Neutrophil (primary cell): ENCODE data around the gene PABPN1L.
"Not testable (repeated sequence)": the region's sequence is repeated elsewhere in the genome, so short reads cannot be mapped to it uniquely, and the experiment has no call there.

Experiments used
- H3K27ac ChIP-seq: fragments of 200-600 bp; sonication (generic); 2 replicates; pipeline ENCODE4 v1.5.1; 2016; ENCODE audit warnings: mild to moderate bottlenecking, moderate library complexity
- H3K27me3 ChIP-seq: fragments of 200-600 bp; sonication (generic); 2 replicates; pipeline ENCODE4 v1.6.0; 2016; ENCODE audit warnings: mild to moderate bottlenecking
- H3K36me3 ChIP-seq: fragments of 200-600 bp; sonication (generic); 2 replicates; pipeline ENCODE4 v1.5.1; 2017
- H3K4me1 ChIP-seq, 2 experiments: fragments of 200-600 bp in 1 of 2; sonication (generic) in 1 of 2; 1 replicate in 1 of 2; 2 replicates in 1 of 2; pipeline versions ENCODE4 v1.5.1 to v1.6.1; 2013 to 2016; ENCODE audit warnings: low read depth in 1 of 2, low read length in 1 of 2, mild to moderate bottlenecking in 1 of 2, moderate library complexity in 1 of 2; ENCODE audit not compliant: control insufficient read depth in 1 of 2, insufficient read depth in 1 of 2
- H3K4me3 ChIP-seq, 2 experiments: fragments of 200-600 bp in 1 of 2; sonication (generic) in 1 of 2; 1 replicate in 1 of 2; 2 replicates in 1 of 2; pipeline ENCODE4 v1.5.1; 2013 to 2016; ENCODE audit warnings: low read depth in 1 of 2, low read length in 1 of 2, mild to moderate bottlenecking in 1 of 2, moderate library complexity in 1 of 2
- H3K9me3 ChIP-seq: fragments of 200-600 bp; sonication (generic); 2 replicates; pipeline ENCODE4 v1.5.1; 2016
- TF ChIP-seq, protein P1 (sequence below): fragments of 200-600 bp; sonication (generic); IDR thresholded peaks from 2 replicates; pipeline ENCODE4 v1.5.1; 2016; ENCODE audit warnings: antibody characterized with exemption

PABPN1L gene

DNA sequence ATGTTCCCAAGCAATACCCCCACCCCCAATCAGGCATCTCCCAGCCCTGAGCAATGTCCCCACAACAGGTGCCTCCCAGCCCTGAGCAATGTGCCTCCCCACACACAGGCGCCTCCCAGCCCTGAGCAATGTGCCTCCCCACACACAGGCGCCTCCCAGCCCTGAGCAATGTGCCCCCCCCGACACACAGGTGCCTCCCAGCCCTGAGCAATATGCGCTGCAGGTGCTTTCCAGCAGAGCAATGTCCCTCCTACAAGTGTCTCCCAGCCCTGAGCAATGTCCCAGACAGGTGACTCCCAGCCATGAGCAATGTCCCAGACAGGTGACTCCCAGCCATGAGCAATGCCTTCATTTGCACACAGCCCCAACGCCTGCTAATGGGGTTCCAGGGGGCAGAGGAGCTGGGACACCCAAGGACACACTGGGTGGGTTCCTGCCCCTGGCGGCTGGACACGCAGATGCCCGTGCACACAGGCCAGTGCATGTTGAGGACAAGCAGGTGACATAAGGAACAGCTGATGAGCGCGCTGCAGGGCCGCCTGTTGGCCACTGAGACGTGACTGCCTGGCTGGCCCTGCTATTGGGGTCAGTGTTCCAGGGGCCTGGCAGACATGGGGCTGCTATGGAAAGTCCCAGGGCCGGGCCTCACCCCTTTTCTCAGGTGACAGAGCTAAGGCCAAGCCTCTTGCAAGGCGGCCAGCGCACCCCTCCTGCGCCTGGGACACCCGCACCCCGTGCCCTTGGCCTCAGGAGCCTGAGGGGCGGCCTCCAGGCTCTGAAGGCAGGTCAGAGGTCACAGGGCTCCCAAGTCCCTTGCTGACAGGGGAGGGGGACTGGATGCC is 26.9 kb upstream of the PABPN1L start:
- no peaks in the 10 kb centered on the region for H3K27me3 ChIP-seq
- H3K9me3 ChIP-seq: peaks cover 5% of the 10 kb centered on the region
- no peak overlapping the region for H3K4me3 ChIP-seq
- no peaks in the 10 kb centered on the region for H3K4me1 ChIP-seq
- TF ChIP-seq, protein P1, sequence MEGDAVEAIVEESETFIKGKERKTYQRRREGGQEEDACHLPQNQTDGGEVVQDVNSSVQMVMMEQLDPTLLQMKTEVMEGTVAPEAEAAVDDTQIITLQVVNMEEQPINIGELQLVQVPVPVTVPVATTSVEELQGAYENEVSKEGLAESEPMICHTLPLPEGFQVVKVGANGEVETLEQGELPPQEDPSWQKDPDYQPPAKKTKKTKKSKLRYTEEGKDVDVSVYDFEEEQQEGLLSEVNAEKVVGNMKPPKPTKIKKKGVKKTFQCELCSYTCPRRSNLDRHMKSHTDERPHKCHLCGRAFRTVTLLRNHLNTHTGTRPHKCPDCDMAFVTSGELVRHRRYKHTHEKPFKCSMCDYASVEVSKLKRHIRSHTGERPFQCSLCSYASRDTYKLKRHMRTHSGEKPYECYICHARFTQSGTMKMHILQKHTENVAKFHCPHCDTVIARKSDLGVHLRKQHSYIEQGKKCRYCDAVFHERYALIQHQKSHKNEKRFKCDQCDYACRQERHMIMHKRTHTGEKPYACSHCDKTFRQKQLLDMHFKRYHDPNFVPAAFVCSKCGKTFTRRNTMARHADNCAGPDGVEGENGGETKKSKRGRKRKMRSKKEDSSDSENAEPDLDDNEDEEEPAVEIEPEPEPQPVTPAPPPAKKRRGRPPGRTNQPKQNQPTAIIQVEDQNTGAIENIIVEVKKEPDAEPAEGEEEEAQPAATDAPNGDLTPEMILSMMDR: no peak
- peaks cover 87% of the 10 kb centered on the region for H3K36me3 ChIP-seq
- H3K27ac ChIP-seq: no peak overlapping the region

GRCh38 chr16:88892065-88892464 is 25.6 kb upstream of the PABPN1L start:
- no peak overlapping the region for H3K27ac ChIP-seq
- TF ChIP-seq, protein P1: no peak

DNA sequence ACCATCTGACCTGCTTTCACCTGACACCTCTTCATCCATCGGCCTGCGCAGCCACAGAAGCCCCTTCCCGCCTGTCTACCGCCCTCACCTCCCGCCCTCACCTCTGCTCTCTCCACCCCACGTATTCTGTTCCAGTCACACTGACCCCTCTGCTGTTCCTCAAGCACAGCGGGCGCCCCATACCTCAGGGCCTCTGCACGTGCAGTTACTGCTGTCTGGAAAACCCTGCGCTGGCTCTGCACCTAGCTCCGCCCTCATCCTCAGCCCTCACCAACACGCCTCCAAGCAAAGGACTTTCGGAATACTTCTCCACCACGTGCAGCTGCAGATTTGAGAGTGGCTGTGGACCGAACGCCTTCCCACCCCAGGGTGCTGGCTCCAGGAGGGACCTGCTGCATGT is 24.6 kb upstream of the PABPN1L start:
- Histone ChIP-seq H3K27me3 (no peaks in the 10 kb centered on the region), H3K27ac (no peak overlapping the region), H3K4me3 (no peak overlapping the region), H3K9me3 (peaks cover 5% of the 10 kb centered on the region), H3K4me1 (no peaks in the 10 kb centered on the region), H3K36me3 (peaks cover 85% of the 10 kb centered on the region)
- TF ChIP-seq, protein P1: no peak

More at GRCh38 chr16:88892065-88892464, 25.6 kb upstream of the PABPN1L start:
- no peaks in the 10 kb centered on the region for H3K27me3 ChIP-seq
- peaks cover 5% of the 10 kb centered on the region for H3K9me3 ChIP-seq
- no peak overlapping the region for H3K4me3 ChIP-seq
- H3K36me3 ChIP-seq: peaks cover 85% of the 10 kb centered on the region
- H3K4me1 ChIP-seq: no peaks in the 10 kb centered on the region

GRCh38 chr16:88889702-88890352 is 23.4 kb upstream of the PABPN1L start:
- H3K36me3 ChIP-seq: peaks cover 85% of the 10 kb centered on the region
- H3K27me3 ChIP-seq, H3K4me3 ChIP-seq, H3K27ac ChIP-seq, H3K9me3 ChIP-seq, H3K4me1 ChIP-seq: not testable (repeated sequence)

DNA sequence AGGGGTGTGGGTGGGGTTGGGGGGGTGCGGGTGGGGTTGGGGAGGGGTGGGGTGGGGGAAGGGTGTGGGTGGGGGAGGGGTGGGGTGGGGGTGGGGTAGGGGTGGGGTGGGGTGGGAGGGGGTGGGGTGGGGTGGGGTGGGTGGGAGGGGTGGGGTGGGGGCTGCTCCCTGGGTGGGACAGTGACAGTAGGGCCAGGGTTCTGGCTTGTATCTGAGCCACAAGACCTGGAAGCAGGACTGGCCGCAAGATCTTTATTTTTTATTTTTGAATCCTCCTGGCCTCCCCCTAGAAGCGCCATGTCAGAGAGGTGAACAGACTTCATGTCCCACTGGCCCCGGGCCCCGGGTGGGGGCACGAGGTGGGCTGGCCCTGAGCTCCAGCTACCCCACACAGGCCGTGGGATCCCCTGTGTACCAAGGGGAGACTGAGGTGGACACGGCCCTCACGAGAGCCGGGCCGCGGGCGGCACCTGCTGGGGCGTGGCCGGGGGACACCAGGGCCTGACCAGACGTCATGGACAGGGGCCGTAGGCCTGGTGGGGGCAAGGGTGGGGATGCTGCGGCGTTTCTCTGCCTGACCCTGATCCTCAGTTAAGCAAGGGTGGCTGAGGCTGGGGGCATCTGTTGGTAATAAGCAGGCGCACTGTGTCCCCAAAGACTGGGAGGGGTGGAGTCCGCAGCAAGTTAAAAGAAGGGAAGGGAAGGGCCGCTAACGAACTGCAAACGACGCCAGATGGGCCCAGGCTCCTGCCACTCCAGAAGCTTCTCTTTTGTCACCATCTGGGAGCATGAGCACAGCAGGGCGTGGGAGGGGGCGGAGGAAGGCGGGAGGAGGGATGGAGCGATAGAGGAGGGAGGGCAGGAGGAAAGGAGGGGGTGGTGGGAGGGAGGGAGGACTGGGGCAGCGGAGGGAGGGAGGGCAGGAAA is 22.3 kb upstream of the PABPN1L start:
- no peaks in the 10 kb centered on the region for H3K4me1 ChIP-seq
- TF ChIP-seq, protein P1: no peak
- no peak overlapping the region for H3K4me3 ChIP-seq
- H3K27me3 ChIP-seq: no peaks in the 10 kb centered on the region
- H3K9me3 ChIP-seq: peaks cover 5% of the 10 kb centered on the region
- peaks cover 94% of the 10 kb centered on the region for H3K36me3 ChIP-seq
- no peak overlapping the region for H3K27ac ChIP-seq
